Stimulated activated CD4-positive, alpha-beta T cell treated with anti-CD3 and anti-CD28 coated beads, Interleukin-1b, Interleukin-23, amount 100 ng/mL, for 48 hours (primary cell): Measurements from ENCODE around the gene ASPG.

ENCODE experiments used
- DNase-seq: peaks from one replicate; pipeline ENCODE4 v3.0.0-alpha.2; 2020

Gene ASPG

DNA sequence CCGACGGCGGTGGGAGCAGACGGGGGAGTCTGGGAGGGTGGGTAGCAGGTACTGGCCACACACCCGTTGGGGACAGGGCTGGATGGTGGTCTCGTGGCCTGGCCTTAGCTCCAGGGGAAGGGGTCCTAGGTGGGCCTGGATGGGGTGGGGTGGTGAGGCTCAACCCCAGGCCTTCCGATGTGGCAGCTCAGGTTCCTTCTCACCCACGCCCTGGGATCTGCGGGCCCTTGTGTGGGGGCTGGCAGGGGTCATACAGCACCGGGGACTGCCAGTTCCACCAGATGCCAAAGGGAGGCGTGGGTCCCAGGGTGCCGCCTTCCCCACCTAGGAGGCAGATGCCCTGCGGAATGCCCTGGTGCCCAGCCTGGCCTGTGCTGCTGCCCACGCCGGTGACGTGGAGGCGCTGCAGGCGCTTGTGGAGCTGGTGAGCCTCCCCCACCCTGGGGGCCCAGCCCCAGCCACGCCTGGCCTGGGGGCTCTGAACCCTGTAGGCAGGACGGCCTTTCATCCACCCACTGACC, 21.0 kb downstream of the ASPG start:
- no peak for DNase-seq

DNA sequence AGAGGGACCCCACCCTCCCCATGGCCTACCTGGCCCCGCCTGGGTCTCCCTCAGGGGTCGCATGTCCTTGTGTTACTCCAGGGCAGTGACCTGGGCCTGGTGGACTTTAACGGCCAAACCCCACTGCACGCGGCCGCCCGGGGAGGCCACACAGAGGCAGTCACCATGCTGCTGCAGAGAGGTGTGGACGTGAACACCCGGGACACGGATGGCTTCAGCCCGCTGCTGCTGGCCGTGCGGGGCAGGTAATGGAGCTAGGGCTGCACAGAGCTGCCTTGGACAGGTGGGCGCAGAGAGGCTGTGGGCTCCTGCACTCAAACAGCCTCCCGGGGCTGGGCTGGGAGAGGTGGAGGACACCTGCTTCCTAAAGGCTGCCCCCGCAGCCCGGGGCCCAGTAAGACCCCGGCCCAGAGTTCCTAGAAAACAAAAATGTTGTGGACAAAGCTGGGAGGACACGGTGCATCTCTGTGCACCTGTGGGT, 21.6 kb downstream of the ASPG start:
- no peak for DNase-seq

DNA sequence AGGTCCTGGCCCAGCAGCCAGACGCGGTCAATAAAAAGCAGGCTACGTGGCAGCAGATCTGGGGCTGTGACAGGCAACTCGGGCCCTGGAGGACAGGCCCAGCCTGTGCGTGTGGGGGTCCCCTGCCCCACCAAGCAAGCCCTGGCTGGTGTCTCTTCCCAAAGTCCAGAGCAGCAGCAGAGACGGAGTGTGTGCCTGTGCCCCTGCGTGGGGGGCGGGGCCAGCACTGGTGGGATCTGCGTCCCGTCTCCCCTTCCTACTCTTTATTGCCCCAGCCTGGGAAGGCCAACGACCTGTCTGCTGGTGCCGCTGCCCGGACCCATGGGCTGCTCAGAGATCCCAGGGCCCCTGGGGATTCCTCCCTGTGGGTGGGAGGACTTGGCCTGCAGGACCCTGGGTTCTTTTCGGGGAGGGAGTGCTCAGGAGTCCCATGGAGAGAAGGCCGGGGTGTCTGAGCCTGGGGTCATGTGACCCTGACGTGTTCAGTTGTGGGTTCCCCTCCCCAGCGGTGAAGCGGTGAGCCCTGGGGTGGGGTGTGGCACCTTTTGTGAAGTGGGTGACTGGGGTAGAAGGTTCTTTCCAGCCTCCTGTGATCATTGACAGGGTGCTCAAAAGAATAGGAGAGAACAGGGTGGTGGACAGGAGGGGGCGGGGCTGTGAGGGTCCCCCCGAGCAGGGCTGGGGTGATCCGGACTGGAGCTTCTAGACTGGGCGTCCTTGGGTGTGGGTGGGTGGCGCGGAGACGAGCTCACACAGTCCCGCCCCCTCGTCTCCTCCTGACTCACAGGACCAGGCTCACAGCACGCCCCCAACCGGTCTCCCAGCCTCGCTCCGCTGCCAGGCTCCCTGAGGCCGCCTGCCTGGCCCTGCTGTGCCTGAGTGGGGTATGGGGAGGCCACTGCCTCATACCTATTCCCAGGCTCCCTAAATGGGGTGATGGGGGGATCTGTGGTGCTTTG, 22.4 kb downstream of the ASPG start:
- peak; percentile 1 for DNase-seq

DNA sequence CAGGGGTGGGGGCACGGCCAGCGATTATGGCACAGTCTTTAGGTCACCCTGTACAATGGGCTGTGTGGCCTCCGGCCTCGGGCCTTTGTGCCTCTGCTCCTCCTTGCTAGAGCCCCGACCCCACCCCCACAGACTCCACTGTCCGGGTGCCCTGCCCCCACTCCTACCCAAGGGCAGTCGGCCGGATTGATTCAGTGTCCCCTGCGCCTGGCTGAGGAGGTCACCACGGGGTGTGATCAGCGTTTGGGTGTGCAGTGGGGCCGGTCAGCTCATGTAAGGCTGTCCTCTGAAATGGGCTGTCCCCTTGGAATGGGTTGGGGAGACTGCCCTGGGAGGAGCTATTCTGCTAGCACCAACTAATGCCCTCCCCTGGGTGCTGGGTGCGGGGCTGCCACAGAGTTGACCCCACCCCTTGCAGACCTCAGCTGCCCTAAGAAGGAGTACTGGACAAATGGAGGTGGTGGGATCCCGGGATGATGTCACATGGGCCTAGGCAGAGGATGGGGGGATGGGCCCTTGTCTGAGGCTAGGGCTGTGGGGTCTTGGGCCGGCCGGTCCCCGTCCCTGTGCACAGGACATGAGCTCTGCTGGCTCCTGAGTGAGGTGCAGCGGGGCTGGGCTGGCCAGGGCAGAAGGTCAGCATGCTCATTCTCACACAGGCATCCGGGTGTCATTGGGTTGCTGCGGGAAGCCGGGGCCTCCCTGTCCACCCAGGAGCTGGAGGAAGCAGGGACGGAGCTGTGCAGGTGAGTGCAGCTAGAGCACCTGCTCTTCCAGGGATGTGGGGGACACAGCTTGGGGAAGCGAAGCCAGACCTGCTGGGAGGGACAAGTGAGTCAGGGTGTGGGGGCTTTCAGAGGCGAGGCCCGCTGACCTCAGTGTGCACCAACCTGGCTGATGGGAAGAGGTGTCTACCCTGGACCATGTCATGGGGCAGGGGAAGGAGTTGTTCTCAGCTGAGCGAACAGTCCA, 23.4 kb downstream of the ASPG start:
- DNase-seq: peak; percentile 0

DNA sequence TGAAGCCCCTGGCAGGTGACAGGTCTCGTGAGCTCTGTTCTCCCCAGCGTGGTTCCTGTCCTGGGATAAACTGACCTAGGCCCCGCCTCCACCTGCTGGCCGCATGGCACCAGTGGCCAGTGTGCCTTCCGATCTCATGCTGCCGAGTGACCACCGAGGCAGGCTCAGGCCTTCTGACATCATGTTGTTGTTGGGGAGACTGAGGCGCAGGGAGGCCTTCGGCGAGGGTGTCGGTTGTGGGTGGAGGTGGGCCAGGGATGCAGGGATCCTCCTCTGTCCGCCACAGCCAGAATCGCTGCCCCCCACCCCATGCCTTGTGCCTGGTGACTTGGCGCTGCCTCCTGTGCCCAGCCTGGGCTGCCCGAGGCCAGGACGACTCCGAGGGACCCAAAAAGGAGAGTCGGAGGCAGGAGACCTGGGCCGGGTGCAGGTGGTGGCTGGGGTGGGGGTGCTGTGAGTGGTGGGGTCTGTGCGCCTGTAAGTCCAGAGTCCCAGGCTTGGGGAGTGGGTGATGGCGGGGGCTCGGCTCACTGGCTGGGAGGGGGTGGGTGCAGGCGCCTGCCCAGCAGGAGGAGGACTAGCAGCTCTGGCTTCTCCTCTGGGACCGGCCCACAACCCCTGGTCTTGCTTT, 24.3 kb downstream of the ASPG start:
- peak; percentile 1 for DNase-seq

DNA sequence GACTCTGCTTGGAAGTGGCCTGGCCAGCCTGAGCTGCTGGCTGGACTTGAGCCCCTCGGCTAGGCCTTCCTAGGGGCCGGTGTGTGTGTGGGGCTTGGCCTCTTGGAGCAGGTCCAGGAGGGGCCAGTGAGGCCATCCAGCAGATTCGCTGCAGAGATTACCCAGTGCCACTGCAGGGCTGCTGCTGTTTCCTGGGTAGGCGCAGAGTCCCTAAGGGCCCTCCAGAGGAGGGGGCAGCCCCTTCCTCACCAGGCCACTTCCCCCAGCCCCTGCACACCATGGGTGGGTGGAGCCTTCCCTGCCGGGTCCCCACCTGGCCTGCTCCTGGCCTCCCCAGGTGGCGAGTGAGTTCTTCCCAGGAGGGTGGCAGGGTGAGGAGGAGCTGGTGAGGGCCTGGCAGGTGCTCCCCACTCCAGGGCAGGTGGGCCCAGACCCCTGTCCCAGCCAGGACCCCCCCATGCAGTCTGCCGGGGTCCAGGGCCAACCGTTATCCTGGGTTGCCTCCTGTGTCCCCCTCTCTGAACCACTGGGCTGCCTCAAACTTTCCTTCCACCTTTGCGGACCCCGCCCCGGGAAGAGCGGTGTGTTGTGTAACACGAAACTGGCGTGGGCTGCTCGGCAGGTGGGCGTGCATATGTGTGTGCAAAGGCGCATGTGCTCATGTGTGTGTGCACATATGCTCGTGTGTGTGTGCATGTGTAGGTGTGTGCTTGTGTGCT, 25.1 kb downstream of the ASPG start:
- DNase-seq: peak; percentile 1

DNA sequence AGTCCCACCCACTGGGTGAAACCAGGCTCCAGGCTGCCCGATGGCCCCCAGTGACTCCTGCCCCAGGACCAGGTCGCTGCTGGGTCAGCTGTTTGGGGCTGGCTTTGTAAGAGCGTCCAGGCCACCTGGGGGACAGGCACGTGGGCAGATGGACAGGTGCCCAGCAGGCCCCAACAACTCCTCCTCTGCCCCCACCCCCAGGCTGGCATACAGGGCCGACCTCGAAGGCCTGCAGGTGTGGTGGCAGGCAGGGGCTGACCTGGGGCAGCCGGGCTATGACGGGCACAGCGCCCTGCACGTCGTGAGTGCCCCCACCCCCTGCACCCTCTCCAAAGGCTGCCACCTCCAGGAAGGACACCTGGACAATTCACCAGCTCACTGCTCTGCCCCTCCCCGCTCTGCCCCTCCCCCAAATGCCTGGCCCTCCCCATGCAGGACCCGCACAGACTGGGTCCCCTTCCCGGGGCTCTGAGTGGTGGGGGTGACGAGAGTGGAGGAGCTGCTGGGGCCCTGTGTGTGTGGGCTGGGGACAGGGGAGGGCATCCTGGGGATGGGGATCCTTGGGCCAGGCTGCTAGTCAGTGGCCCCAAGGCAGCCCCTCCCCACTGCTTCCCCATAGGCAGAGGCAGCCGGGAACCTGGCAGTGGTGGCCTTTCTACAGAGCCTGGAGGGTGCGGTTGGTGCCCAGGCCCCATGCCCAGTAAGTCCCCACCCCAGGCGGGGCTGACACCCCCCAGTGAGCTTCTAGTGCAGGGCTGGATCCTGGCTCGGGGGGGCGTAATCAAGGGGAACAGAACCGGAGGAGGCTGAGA, 26.0 kb downstream of the ASPG start:
- peak; percentile 1 for DNase-seq

DNA sequence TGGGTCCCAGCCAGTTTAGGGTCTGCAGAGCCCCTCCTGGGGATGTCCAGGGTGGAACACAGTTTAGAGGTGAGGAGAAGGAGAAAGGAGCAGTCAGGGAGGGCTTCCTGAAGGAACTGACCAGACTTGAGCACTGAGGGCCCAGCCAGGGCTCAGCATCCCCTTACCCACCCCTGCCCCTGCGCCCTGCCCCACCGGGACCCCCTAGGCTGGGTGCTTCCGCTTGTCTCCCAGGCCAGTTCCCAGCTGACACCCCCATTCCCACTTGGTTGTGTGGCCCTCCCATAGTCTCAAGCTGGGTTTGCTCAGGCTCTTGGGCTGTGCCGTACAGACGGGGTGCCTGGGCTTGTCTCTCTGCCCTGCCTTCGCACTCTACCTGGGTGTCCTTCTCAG, 26.6 kb downstream of the ASPG start:
- no peak for DNase-seq

DNA sequence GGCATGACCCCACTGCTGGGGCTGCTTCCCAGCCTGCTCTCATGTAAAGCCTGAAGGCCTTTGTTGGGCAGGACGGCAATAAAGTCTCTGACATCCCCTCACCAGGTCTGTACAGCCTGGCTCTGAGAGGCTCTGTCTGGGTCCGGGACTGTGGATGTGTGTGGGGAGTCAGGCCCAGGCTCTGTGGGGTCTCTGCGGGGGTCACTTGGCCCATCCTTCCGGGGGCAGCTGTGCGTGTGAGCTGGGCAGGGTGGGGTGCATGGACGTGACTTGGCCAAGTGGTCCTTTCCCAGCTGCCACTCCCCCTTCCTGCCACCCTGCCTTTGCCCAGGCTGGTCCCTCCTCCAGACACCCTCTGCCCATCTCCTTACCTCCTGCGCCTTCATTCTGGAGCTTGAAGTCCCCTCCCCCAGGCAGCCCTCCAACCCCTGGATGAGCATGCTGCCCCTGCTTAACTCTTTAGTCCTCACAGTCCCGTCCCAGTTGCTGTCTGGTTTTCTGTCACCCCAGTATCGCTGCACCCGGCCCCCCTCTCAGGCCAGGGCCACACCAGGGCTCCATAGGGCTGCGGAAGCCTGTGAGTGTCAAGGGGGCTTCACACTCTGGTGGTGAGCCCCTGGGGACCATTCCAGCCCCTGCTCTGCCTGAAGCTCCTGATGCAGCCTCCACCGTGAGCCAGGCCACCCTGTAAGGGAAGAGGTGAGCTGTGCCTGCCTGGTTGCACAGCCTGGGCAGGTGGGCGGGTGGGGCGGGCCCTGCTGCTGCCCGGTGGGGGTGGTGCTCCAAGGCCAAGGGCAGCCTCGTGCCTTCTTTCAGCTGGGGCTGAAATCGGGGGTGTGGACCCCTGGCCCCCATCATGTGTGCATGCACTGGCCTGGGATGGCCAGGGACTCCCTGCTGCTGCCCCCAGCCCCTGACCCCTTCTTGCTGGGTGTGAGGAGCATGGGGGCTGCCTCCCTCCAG, 27.4 kb downstream of the ASPG start:
- DNase-seq: peak; percentile 1

DNA sequence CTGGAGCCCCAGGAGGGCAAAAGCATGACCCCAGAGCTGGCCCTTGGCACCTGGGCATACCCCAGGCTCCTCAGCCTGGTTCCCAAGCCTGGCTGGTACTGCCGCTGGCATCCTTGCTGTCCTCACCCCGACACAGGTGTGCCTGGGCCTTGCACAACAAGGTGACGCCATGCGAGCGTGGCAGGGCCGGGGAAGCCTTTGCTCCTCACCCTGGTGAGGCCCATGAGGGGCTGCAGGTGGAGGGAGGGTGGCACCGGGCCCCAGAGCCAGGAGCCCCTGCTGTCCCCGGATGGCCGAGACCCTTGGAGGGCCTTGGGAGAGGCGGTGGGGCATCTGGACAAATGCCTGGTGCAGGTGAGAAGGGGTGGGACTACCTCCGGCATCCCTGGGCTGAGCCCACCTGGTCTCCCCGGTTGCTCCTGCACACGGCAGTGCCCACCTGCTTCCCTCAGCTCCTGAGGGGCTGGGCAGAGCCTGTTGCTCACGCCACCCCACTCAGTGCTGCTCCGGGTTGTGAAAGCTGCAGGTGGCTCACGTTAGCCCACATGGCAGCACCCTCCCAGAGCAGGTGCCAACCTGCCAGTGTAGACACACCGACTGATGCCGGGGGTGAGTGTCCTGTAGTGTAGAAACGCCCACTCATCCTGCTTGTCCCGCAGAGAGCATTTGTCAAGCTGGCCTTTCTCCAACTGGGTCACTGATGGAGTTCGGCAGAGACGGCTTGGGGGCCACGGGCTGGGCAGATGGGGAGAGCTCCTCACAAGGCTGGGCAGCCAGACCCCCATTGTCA, 28.3 kb downstream of the ASPG start:
- peak; percentile 1 for DNase-seq

DNA sequence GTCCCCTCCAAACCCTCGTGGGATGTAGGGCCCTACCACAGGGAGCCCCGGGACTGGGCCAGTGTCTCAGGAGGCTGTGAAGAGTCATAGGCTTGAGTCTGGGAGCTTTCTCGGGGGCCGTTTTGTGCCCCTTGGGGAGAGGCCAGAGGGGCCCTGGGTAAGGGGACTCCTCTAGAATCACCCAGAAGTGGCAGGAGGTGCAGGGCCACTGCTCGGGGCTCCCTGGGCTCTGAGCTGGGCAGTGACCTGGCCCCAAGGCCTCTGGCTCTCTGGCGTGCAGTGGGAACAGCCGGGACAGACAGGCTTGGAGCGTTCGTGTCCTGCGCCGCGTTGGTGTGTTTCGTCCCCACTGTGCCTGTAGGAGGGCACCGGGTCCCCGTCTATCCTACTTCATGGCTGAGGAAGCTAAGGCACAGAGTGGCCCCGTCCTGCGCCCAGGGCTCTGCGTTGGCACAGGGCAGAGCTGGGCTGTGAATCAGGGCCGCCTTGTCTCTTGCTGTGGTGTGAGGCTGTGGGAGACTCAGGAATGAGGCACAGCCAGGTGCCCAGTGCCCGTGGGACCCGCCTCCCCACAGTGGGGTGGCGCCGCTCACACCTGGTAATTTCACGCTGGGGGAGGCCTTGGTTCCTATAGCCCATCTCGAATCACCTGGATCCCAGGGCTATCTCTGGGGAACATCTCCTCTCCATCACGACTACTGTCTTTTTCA, 29.1 kb downstream of the ASPG start:
- DNase-seq: peak; percentile 0

DNA sequence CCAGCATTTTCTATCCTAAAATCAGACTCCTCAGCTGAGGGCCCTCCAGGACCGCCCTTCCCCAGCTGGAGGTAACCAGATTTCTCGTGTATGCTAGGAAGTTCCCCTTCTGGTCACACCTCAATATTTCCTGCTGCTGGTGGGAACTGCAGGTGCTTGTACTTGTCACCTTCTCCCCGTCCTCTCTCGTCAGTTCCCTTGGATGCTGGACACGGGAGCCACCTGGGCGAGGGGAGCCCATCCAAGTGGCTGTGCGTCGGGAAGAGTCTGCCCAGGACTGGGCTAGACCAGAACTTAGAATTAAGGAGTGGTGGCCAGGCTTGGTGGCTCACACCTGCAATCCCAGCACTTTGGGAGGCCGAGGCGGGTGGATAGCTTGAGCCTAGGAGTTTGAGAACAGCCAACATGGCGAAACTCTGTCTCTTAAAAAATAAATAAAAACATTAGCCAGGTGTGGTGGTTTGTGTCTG, 29.7 kb downstream of the ASPG start:
- DNase-seq: no peak

DNA sequence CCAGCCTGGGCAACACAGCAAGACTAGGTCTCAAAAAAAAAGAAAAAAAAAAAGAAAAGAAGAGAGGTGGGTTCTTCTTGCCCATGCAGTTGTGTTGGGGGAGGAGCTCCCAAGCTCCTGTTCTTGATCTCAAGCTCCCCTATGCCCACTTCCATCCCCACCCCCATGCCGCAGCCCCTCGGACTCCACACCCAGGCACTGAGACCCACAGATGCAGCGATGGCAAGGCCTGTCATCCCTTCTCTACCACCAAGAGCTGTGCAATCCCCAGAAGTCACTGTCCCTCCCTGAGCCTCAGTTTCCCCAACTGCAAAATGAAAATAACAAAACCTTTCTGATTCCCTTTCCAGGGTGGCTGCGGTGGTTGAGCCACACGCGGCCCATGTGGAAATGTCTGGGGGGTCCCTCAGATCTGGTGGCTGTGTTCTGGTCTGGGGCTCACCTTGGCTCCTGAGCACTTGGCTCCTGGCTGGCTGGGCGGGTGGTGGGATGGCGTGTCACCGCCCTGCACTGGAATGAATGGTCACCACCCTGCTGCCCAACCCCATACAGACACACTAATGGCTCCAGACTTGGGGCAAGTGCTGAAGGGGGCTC, 30.3 kb downstream of the ASPG start:
- no peak for DNase-seq

DNA sequence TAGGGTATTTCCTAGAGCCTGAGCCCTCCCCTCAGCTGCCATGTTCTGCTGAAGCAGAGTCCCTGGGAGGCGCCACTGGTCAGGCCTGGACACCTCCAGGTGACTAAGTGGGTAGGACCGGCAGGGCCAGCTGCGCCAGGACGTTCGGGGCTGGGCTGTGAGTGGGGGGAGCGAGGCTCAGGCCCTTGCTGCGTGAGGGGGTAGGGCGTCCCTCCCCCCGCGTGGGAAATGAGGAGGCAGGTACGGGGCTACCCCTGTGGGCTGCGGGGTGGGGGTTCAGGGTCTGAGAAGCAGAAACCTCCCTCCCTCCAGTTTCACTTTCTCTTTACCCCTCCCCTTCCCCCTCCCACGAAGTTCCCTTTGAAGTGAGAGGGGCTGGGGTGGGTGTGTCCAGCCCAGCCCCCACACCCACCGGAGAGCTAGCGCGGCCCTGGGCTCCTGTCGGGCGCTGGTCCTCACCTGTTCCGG, 30.8 kb downstream of the ASPG start:
- peak; percentile 1 for DNase-seq

DNA sequence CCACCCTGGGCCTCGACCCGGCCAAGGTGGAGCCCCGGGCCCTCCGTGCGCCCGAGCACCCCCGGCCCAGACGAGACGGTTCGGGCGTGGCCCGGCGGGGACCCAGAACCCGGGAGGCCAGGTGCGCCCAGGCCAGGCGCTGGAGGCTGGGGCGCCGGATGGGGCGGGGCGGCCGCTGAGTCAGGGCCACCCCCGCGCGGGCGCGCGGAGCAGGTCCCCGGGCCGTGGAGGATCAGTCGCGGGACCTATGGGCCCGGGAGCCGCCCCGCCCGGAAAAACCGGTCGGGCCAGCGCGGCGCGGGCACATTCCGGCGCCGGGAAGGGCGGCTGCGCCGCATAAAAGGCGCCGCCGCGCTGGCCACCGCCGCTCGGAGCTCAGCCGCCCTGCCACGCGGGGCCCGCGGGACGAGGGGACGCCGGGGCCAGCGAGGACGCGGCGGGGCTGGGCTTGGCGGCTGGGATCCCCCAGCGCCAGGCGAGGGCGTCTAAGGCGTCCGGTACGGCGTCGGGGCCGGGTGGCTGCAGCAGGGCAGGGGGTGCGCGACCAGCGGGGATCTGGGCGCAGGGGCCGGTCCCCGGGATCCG, 31.3 kb downstream of the ASPG start:
- DNase-seq: peak; percentile 3

DNA sequence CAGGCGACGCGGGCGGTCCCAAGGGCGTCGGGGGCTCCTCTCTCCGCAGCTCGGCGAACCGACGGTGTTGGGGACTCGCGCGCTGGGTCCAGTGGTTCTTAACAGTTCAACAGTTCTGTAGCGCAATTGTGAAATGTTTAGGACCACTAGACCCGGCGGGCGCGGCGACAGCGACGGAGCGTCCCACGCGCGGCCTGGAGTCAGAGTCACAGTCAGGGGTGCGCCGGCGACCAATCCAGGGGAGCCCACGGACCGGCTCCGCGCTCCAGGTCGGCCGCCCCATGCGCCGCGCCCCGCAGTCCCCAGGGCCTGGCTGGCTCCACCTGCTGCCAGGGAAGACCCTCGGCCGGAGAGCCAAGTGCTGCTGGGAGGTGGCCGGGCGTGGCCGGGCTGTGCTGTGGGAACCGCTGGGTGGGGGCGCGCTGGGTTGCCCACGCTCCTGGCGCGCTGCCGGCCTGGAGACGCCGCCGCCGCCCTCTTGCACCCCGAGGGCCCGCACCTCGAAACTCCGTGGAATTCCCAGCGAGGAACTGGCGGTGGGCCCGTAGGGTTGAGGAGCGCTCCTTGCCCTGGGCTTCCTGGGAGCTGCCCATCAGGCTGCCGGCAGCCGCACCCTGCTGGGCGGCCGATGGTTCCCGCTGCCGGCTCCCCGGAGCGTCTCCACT, 32.0 kb downstream of the ASPG start:
- DNase-seq: peak; percentile 1
